CD4-positive, alpha-beta T cell treated with Interleukin-10 for 1 hour (primary cell): ENCODE measurements around the gene GUCY2C.

ENCODE experiments used
- DNase-seq: peaks from one replicate; pipeline ENCODE4 v3.0.0-alpha.2; 2020

The GUCY2C gene

GRCh38 chr12:14618983-14619382 is 77.4 kb downstream of the GUCY2C start:
- peak; percentile 39 for DNase-seq

- no peak for DNase-seq
Observed at GRCh38 chr12:14614704-14615121, 81.7 kb downstream of the GUCY2C start.

- no peak for DNase-seq
Observed at GRCh38 chr12:14613718-14614117, 82.7 kb downstream of the GUCY2C start.

DNA sequence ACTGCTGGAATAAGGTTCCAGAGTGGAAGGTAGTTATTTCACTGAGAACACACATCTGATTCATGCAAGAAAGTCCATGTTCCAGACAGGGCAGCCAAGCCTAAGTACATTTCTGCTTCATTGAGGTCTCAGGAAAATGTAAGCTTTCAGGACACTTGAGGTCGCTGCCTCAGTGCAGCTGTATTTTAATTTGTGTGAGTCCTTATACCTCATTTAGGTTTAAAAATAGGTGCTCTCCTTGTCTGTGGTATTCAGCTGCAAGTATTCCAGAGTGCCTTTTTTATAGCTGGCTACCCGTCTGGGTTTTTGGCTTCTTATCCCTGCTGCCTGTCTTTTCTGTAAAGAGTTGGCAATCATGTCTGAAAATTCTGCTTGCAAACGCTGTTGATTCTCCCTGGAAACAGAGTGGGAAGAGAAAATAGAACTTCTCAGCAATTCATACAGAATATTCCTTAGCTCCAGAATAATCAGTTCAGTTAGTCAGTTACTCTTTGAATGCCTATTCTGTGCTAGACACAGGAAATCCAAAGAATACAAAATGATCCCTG is 83.4 kb downstream of the GUCY2C start:
- DNase-seq, result no peak

DNA sequence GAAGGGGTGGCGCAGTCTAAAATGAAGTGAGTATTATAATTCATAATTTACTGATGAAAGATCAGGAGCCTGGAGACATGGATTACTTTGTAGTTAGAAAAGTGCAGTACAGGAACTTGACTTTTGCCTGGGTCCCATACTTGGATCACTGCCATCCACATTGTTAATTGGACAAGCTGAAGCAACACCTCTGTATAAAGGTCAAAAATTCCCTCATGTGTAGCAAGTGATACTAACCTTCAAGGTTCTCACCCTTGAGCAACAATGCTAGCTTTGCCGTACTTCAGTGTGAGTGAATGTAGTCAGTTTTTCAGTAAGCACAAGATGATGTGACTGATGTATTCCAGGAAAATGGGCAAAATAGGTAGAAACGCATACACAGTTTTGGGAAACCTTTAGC is 84.1 kb downstream of the GUCY2C start:
- DNase-seq, result no peak

- DNase-seq, result no peak
Observed at GRCh38 chr12:14611640-14612203, 84.7 kb downstream of the GUCY2C start.

GRCh38 chr12:14607568-14607967 is 88.8 kb downstream of the GUCY2C start:
- no peak for DNase-seq

- DNase-seq, result no peak
Observed at GRCh38 chr12:14605401-14605989, 90.9 kb downstream of the GUCY2C start.

DNA sequence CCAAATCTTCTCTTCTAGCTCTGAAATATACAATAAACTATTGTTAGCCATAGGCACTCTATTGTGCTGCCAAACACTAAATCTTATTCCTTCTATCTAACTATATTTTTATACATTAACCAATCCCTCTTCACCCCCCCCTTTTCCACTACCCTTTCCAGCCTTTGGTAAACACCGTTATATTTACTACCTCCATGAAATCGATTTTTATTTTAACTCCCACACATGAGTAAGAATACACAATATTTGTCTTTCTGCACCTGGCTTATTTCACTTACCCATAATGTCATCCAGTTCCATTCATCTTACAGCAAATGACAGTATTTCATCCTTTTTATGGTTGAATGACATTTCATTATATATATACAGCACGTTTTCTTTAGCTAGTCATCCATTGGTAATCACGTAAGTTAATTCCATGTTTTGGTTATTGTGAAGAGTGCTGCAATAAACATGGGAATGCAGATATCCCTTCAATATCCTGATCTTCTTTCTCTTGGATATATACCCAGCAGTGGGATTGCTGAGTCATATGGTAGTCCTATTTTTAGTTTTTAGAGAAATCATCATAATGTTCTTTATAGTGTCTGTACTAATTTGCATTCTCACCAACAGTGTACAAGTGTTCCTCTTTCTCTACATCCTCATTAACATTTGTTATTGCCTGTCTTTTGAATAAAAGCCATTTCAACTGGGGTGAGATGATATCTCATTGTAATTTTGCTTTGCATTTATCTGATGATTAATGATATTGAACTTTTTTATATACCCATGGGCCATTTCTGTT is 94.5 kb downstream of the GUCY2C start:
- DNase-seq, result no peak

- no peak for DNase-seq
Observed at GRCh38 chr12:14597480-14597879, 98.9 kb downstream of the GUCY2C start.

DNA sequence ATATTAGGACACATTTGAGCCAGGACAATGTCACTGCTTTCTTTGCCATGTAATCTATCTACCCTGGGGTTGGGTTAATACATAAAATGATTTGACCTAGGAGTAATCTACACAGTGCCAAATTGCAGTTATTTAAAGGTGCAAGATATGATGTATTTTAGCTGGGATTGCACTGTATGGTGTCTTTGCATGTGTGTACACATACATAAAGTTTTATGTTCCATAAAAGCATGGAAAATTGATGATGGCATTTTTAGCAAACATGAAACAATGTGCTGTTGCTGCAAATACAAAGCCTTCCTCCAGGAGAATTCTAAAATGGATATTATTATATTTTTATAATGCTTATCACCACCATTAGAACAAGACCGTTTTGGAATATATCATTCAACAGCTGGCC is 104.7 kb downstream of the GUCY2C start:
- DNase-seq, result no peak

GRCh38 chr12:14589169-14590004 is 107.0 kb downstream of the GUCY2C start:
- DNase-seq, result no peak

- no peak for DNase-seq
Observed at GRCh38 chr12:14588571-14588970, 107.8 kb downstream of the GUCY2C start.

DNA sequence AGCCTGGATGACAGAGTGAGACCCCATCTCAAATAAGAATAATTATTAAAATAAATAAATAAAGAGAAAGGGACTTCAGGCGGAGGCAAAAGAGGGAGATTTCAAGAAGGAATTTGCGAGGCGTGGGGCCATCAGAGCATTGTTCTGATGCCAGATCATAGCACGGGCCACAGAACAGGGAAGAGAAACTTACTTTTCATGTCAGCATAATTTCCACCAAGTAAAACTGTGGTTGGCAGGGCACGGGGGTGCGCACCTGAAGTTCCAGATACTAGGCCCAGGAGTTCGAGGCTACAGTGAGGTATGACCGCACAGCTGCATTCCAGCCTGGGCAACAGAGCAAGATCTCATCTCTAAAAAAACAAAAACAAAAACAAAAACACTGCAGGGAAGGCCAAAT is 117.8 kb downstream of the GUCY2C start:
- no peak for DNase-seq

- DNase-seq, result peak; percentile 43
Observed at GRCh38 chr12:14577344-14577743, 119.1 kb downstream of the GUCY2C start.

GRCh38 chr12:14576896-14577295 is 119.5 kb downstream of the GUCY2C start:
- no peak for DNase-seq

- no peak for DNase-seq
Observed at GRCh38 chr12:14575585-14575984, 120.8 kb downstream of the GUCY2C start.

DNA sequence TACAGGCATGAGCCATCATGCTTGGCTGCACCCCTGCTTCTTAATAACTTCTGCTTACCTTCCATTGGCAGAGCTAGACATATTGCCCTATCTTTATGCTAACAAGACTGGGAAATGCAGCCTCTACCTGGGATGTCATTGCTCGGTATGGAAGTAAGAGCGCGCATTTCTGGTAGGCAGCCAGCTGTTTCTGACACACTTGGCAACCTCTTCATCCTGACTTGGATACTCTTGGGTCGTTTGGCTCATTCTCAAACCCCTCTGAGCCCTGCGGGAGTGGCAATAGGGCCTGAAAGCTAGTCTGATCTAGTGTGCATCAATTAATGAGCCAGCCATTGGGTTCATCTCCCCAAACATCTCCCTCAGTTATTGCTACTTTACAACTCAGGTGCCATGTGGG is 123.3 kb downstream of the GUCY2C start:
- DNase-seq, result no peak

DNA sequence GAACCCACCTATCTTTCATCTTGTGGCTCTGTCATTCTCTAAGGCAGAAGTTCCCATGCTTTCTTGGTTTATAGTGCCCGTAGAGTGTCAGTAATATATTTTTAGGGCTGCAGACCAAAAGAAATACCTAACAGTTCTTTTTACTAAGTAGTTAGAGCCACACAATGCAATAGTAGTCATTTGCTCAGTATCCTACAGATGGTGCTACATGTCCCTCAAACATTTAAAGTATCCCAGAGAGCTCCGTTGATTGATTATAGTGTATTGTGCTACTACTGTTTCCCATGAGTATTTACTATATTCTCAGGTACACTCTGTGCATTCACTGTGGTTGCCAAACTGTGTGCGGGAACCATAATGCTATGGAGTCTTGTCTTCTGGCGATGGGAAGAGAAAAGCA is 124.0 kb downstream of the GUCY2C start:
- no peak for DNase-seq

- no peak for DNase-seq
Observed at GRCh38 chr12:14571779-14572178, 124.6 kb downstream of the GUCY2C start.

DNA sequence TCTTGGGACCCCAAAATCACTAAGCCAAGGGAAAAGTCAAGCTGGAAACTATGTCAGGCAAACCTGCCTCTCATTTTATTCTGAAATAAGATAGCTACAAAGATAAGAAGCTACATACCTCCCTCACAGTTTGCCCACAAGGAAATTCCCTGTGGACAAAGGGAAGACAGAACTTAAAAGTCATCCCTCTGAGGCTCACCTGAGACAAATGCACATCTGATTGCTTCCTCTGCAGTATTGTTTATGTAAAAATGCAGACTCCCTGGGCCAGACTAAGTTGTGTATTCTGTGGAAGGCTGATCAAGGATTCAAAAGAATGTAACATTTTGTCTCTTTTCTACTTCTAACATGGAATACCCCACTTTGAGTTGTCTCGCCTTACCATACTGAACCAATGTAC is 126.2 kb downstream of the GUCY2C start:
- DNase-seq, result no peak

DNA sequence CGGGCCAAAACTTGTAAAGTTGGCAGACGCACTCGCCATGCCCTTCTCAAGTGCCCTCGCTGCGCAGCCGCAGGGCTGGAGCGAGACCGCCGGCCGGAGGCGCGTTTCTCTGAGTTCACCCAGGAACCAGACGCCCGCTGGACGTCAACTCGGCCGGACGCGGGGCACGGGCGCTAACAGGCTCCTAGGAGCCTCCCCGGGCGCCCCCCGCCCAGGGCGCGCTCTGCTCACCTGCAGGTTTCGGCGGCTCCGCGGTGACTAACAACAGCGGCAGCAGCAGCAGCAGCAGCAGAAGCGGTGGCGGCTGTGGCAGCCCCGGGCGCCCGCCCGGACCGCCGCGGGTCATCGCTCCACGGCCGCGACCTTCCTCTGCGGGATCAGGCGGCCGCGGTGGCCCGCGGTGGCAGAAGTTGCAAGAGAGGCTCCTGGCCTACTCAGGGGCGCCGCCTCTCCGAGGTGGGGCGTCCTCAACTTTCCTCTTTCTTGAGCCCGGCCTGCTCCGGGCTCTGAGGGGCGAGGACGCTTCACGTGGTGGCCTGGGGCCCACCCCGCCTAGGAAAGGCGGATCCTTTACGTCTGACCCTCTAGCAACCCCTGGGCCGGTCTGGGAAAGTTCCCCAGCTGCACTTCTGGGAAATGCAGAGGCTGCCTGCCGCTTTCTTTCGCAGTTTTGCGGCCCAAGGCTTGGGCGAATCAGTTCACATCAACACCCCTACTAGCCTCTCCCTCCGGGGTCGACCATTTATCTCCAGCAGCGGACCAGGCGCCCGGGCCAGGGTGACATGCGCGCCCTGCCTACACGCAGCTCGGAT is 128.8 kb downstream of the GUCY2C start, which contains the start of gene PLBD1:
TSS of gene PLBD1 (minus strand) at position 533 of the 812 bp plus-strand sequence. CDS start at position 346, 187 bp downstream.
- peak; percentile 9 for DNase-seq
